ENCODE results near the gene RASGRP4. TPM values are rescaled to one million over a fixed set of nuclear protein-coding genes. Genes with fewer than 3 reads are reported as not detected.

Gene RASGRP4
- total RNA-seq, 1 experiment from 2014 or later = not detected

DNA sequence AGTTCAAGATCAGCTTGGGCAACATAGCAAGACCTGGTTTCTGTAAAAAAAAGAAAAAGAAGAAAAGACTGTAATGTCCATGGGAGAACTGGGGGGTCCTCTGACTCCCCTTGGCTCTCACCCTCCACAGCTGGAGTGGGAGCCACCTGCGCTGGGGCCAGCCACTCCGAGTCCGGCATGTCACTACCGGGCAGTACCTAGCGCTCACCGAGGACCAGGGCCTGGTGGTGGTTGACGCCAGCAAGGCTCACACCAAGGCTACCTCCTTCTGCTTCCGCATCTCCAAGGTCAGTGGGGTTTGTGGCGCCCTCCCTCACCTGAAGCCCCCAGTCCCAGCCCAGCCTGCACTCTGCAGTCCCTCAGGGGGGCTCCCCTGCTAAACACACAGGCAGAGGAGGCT, 22.2 kb upstream of the RASGRP4 start (continued):
- TF ChIP-seq ZBTB33 (IDR thresholded peaks at IDR 0.05; ENCODE audit: extremely low read depth, insufficient replicate concordance, low read length) = no peak

DNA sequence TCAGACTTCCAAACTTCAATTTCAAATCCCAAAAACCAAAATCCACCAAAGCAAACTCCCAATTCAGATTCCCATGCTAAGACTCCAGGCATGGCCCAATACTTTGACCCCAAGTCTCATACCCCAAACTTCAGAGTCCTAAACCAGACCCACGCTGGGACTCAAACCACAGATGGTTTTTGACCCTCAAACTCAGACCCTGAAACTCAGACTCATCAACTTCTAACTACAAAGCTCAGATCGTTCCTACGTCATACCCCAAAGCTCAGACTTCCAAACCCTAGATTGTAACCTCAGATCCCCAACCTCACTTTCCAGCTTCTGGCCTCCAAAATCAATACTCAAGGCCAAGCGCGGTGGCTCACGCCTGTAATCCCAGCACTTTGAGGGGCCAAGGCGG, 19.3 kb upstream of the RASGRP4 start:
- intact Hi-C loops (cut with micrococcal nuclease) = no loop called here
- Histone ChIP-seq H3K4me3 (replicated peaks in 1 of 2; ENCODE audit: low read depth in 1 of 2, low read length in 2 of 2) (no peak overlapping the region), H2AFZ (ENCODE audit: low read depth, low read length, poor library complexity, severe bottlenecking) (no peak overlapping the region), H3K9me2 (ENCODE audit: insufficient read depth) (no peaks in the 10 kb centered on the region), H3K9me3 (ENCODE audit: control insufficient read depth in 1 of 2, insufficient read depth in 1 of 2, low read depth in 1 of 2, low read length in 2 of 2) (no peaks in the 10 kb centered on the region), H3K36me3 (ENCODE audit: control insufficient read depth in 1 of 2, insufficient read depth in 2 of 2, low read length in 2 of 2) (no peaks in the 10 kb centered on the region), H3K9ac (ENCODE audit: low read length) (no peak overlapping the region), H3K4me1 (ENCODE audit: control insufficient read depth in 1 of 2, insufficient read depth in 2 of 2, low read length in 2 of 2) (no peaks in the 10 kb centered on the region; a peak in 1 of 4 replicates), H3K27ac (ENCODE audit: low read depth, low read length) (no peak overlapping the region), H3K4me2 (ENCODE audit: low read length) (no peak overlapping the region), H4K20me1 (ENCODE audit: insufficient read depth) (no peaks in the 10 kb centered on the region), H3K27me3 (ENCODE audit: insufficient read depth, low read length) (no peaks in the 10 kb centered on the region), H3K79me2 (ENCODE audit: insufficient read depth, low read length) (no peaks in the 10 kb centered on the region)
- POLR2A ChIA-PET = no interaction called here
- RAD21 ChIA-PET (ENCODE audit: low non-redundant PET in 1 of 2, low total read pairs in 2 of 2, uncharacterized antibody in 2 of 2, unreplicated experiment in 2 of 2) = no interaction called here
- ATAC-seq (no peak), DNase-seq (ENCODE audit: low read depth, low spot score) (no peak)
- BruUV-seq (replicated peaks) = no TSS peak
- CTCF ChIA-PET = interaction anchor here (1.4 kb wide), 1 partner anchor 42 kb away, joined by 3 read pairs; the partner anchor contains the start of gene FAM98C
- TF ChIP-seq EZH2phosphoT487 (IDR thresholded peaks at IDR 0.05; ENCODE audit: borderline replicate concordance) (no peak), YY1 (IDR thresholded peaks at IDR 0.05; ENCODE audit: extremely low read depth, insufficient replicate concordance, low read depth, low read length) (no peak), ZBTB33 (IDR thresholded peaks at IDR 0.05; ENCODE audit: extremely low read depth, insufficient replicate concordance, low read length) (no peak), ZNF274 (IDR thresholded peaks at IDR 0.05; ENCODE audit: low read depth, low read length) (no peak), REST (IDR thresholded peaks at IDR 0.05; ENCODE audit: low read depth) (no peak), RAD21 (IDR thresholded peaks at IDR 0.05; ENCODE audit: low read depth) (no peak), CTCF (IDR thresholded peaks at IDR 0.05 in 2 of 3, conservative IDR thresholded peaks at IDR 0.05 in 1 of 3; ENCODE audit: borderline replicate concordance in 1 of 3, insufficient read depth in 1 of 3, low read depth in 2 of 3, low read length in 2 of 3) (no peak), CEBPB (IDR thresholded peaks at IDR 0.05; ENCODE audit: low read depth) (no peak), SRF (IDR thresholded peaks at IDR 0.05; ENCODE audit: low read depth) (no peak), EGR1 (IDR thresholded peaks at IDR 0.05; ENCODE audit: low read depth) (no peak), TCF7L2 (IDR thresholded peaks at IDR 0.05; ENCODE audit: borderline replicate concordance, extremely low read depth, insufficient read depth, insufficient read length) (no peak), EZH2 (IDR thresholded peaks at IDR 0.05) (no peak), SP1 (IDR thresholded peaks at IDR 0.05; ENCODE audit: low read depth) (no peak), CBX3 (IDR thresholded peaks at IDR 0.05; ENCODE audit: low read depth) (no peak), POLR2AphosphoS5 (IDR thresholded peaks at IDR 0.05; ENCODE audit: low read depth, low read length) (no peak)

Data from HCT116 (cell line).